CD4-positive, alpha-beta T cell treated with Interferon alpha-2 for 1 hour (primary cell): ENCODE data around the gene DAPK2.
"Not testable (repeated sequence)": the region's sequence is repeated elsewhere in the genome, so short reads cannot be mapped to it uniquely, and the experiment has no call there.

ENCODE experiments used
- DNase-seq, 2 donors: peaks; one replicate each; pipeline ENCODE4 v3.0.0-alpha.2; 2020 to 2022

Gene DAPK2

DNA sequence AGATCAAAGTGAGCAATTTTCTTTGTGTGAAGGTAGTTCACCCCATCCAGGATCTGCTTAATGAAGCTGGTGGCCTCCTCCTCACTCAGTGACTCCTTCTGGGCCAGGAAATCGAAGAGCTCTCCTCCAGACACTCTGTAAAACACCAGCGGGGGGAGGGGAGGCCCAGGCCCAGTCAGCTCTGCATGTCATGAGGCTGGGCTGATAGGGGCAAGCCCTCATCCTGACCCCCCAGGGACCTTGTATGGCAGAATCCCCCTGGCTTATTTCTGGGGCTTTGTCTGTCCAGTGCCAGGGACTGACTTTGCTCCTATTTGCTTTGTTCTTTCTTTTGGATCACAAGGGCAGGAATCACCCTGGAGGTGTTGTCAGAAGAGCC lies 74.9 kb downstream of the DAPK2 start:
- DNase-seq = peak; percentile 26 to 52

DNA sequence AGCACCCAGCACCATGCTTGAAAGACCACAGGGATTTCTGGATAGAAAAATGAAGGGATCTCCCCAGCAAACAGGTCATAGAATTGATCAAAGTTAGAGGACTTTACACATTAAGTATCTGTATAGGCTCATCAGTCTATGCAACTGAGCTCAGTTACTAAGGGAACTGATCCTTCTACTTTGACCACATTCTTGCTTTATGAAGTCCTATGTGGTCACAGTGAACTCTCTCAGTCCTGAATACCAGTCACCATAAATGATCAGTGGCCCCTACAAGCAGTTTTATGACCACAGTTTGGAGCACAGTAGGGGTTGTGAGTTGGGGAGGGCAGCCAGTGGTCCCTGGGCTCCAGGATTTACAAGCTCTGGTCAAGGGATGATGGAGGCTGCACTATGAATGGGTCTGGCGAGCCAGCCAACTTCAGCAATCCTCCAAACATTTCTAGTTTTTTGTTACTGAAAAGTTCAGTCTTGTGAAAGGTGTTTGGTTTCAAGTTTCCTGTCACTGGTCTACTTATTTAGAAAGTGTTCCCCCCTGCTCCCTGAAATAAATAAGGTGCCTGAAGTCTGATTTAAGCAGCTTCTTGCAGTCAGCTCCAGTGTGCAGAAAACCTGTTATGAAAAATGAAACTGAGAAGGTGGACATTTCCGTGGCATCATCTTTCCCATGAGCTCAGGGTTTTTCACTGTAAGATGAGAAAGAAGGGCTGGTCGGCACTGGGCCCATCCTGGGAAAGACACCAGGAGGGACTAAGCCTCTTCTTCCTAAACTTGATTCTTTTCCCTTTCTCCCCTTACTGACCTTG lies 75.5 kb downstream of the DAPK2 start:
- peak in 1 of 2 donors; percentile 23 for DNase-seq

GRCh38 chr15:63969652-63970421 lies 76.4 kb downstream of the DAPK2 start:
- no peak for DNase-seq

DNA sequence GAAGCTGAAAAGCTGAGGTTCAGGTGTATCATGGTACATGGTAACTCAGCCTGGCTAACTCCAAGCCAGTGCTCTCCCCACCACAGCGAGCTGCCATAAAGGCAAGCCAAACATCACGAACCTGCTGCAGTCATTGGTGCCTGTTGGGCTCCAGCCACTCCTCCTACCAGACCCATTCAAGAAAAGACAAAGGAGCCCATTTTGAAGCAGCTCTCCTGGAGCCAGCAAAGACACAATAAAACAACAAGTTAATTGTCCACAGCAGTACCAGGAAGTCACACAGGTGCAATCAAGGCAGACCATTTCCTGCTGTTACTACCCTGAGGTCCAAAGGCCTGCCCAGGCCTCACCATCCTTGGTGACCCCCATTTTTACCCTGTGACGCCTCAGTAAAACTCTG lies 77.6 kb downstream of the DAPK2 start:
- no peak for DNase-seq

- no peak for DNase-seq
Measured at GRCh38 chr15:63968122-63968524, 78.2 kb downstream of the DAPK2 start.

GRCh38 chr15:63967616-63968015 lies 78.7 kb downstream of the DAPK2 start:
- no peak for DNase-seq

- DNase-seq = not testable (repeated sequence)
Measured at GRCh38 chr15:63962947-63963721, 83.2 kb downstream of the DAPK2 start.

DNA sequence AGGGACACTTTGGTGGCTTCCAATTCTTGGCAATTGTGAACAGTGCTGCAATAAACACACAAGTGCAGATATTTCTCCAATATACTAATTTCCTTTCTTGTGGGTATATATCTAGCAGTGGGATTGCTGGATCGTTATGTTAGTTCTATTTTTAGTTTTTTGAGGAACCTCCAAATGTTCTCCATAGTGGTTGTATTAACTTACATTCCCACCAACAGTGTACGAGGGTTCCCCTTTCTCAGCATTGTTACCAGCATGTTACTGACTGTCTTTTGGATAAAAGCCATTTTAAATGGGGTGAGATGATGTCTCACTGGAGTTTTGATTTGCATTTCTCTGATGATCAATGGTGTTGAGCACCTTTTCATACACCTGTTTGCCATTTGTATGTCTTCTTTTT lies 92.8 kb downstream of the DAPK2 start:
- no peak for DNase-seq

DNA sequence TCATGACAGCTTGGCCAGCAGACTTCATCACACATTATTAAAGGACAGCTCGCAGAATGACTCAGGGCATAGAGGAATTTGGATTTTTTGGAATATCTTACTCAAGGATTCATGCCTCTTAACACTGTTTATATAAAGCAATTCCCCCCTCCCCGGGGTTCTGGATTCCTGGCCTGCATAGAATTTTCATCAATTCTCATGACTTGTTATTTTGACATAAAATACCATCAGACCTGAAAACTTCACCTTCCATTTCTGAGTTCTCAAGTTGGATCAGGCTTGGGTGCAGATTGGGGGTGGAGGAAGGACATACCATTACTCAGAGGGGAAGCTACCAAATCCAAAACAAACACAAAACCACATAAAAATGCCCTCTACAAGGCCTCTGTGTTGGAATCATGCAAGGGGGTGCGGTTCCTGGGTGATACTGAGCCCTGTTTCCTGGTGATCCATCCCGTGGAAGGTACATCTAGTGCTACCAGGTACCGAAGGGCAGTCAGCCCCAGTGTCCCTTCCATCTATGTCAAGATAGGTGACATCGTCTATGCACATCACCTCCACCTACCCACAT lies 95.3 kb downstream of the DAPK2 start:
- DNase-seq = no peak

GRCh38 chr15:63948971-63949370 lies 97.3 kb downstream of the DAPK2 start:
- no peak for DNase-seq

- no peak for DNase-seq
Measured at GRCh38 chr15:63948436-63948835, 97.8 kb downstream of the DAPK2 start.

GRCh38 chr15:63947228-63947627 lies 99.1 kb downstream of the DAPK2 start:
- DNase-seq = no peak

DNA sequence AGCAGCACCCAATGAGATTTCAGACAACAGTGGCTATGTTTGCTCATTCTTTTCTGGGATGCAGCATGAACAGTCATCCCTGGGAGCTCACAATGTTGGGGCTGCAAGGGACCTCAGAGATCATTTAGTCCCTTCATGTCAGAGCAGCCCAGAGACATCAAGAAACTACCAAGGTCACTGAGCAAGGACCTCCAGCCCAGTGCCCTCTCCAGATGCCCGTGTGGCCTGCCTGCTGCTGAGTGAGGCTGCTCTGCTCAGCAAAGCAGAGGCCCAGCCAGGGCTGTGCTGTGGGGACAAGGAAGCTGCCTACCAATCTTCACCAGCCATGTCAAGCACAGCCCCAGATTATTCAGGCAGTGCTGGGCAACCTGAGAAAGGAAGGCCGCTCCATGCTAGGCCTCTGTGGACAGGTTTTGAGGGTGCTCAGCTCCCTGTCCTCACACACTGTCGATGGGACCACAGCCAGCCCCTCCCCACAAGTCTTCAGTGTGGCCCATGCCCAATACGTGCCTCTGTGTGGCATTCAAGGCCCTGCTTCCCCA lies 99.7 kb downstream of the DAPK2 start:
- DNase-seq = no peak

DNA sequence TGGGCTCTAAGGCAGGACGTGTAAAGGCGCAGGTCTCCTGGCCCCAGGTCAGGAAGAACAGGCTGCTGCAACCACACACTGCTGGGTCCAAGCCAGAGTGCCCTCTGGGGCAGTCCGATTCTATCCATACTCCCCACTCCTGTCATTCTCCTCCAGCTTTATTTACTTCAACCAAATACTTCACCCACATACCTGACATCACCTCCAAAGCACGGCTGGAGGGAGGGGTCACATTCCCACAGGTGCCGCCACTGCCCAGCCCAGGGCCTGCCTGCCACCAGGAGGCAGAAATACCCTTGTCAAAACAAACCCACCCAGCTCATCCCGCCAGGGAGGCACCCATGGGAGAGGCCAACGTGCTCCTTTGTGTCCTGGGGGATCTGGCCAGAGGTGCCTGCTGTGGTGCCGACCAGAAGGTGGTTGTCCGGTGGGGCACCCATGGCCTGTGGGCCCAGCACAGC lies 100.4 kb downstream of the DAPK2 start:
- DNase-seq = no peak

- DNase-seq = peak; percentile 51 to 64
Measured at GRCh38 chr15:63945007-63945788, 101.1 kb downstream of the DAPK2 start.

GRCh38 chr15:63944681-63944955 lies 101.7 kb downstream of the DAPK2 start:
- no peak for DNase-seq

- no peak for DNase-seq
Measured at GRCh38 chr15:63943829-63944680, 102.2 kb downstream of the DAPK2 start.

DNA sequence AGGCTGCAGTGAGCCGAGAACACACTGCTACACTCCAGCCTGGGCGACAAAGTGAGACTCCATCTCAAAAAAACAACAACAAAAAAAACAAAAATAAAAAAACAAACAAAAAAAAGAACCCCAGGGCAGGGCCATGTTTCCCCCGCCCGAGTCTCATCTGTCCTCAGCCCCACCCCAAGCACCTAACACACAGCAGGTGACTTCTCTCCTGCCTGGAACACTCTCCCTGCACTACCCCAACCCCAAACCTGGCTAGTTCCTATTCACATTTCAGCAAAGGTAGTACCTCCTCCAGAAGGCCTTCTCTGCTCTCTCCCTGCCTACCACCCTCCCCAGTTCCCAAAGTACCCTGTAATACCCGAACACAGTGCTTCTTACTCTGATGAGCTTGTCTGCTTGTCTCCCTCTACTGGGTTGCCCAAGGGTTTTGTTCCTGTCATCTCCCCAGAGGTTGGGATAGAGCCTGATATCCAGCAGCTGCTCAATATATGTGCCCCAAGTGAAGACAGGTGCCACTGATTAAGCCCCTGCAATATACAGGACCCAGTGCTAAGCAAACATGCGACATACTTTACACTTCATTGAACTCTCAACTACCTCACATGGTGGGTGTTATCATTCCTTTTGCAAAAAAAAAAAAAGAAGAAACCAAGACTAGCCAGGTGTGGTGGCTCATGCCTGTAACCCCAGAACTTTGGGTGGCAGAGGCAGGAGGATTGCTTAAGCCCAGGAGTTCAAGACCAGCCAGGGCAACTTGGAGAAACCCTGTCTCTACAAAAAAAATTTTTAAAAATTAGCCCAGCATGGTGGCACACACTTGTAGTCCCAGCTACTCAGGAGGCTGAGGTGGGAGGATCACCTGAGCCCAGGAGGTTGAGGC lies 103.6 kb downstream of the DAPK2 start:
- DNase-seq = no peak

- no peak for DNase-seq
Measured at GRCh38 chr15:63941698-63942465, 104.4 kb downstream of the DAPK2 start.
